HEK293 (cell line): ENCODE data around the gene SLC25A47.
A peak's percentile ranks its signal among the peaks of the same experiment; 100 is the strongest.

Experiments
- CTCF ChIA-PET: fragments of 350-600 bp; formaldehyde crosslinking; extraction: SDS; loops from one replicate; lab custom pipeline; 2021; ENCODE audit warnings: antibody characterized with exemption; lab: Yijun Ruan, JAX
- POLR2A ChIA-PET: fragments of 300-600 bp; formaldehyde crosslinking; extraction: SDS; loops from one replicate; lab custom pipeline; 2020; ENCODE audit warnings: antibody characterized with exemption, inconsistent platforms; lab: Yijun Ruan, JAX
- H3K27ac ChIP-seq: fragments of 200-500 bp; sonication (Bioruptor generic); 2 replicates; pipeline ENCODE4 v1.5.1; 2014; ENCODE audit warnings: low read depth, low read length, control low read depth, inconsistent platforms; ENCODE audit errors: extremely low read depth
- H3K36me3 ChIP-seq, 2 experiments: fragments of 200-500 bp in 1 of 2; sonication (Bioruptor generic) in 1 of 2; 1 replicate in 1 of 2; 2 replicates in 1 of 2; pipeline ENCODE4 v1.5.1; 2014 to 2017; ENCODE audit warnings: inconsistent platforms in 2 of 2, low read length in 2 of 2; ENCODE audit not compliant: control insufficient read depth in 2 of 2, insufficient read depth in 1 of 2
- H3K4me1 ChIP-seq: fragments of 200-500 bp; sonication (Bioruptor generic); 2 replicates; pipeline ENCODE4 v1.5.1; 2014; ENCODE audit warnings: mild to moderate bottlenecking, low read length, inconsistent platforms; ENCODE audit not compliant: control insufficient read depth, insufficient read depth
- H3K4me3 ChIP-seq: 2 replicates; pipeline ENCODE4 v1.5.1; 2011; ENCODE audit warnings: low read depth, mild to moderate bottlenecking, control low read depth, low read length, moderate library complexity
- H3K9me3 ChIP-seq: fragments of 200-500 bp; sonication (Bioruptor generic); 2 replicates; pipeline ENCODE4 v1.5.1; 2014; ENCODE audit warnings: low read depth, low read length, inconsistent platforms; ENCODE audit not compliant: control insufficient read depth, insufficient read depth
- CTCF ChIP-seq: fragments of 450-650 bp; formaldehyde crosslinking; IDR thresholded peaks from 2 replicates; pipeline ENCODE4 v1.5.1; 2016; ENCODE audit warnings: missing biosample characterization, missing genetic modification characterization
- PRDM2 ChIP-seq: fragments of 450-650 bp; formaldehyde crosslinking; IDR thresholded peaks from 2 replicates; pipeline ENCODE4 v1.5.1; 2016; ENCODE audit warnings: missing biosample characterization, missing genetic modification characterization, borderline replicate concordance
- PRDM6 ChIP-seq: fragments of 450-650 bp; formaldehyde crosslinking; IDR thresholded peaks from 2 replicates; pipeline ENCODE4 v1.5.1; 2017; ENCODE audit warnings: missing biosample characterization, missing genetic modification characterization
- TCF7L2 ChIP-seq: IDR thresholded peaks from 2 replicates; pipeline ENCODE4 v1.6.1; 2011; ENCODE audit warnings: low read depth, mild to moderate bottlenecking, inconsistent platforms, low read length, moderate library complexity, borderline replicate concordance
- ZFHX2 ChIP-seq: fragments of 450-650 bp; formaldehyde crosslinking; conservative IDR thresholded peaks from 2 replicates; pipeline ENCODE4 v1.5.1; 2016; ENCODE audit warnings: missing biosample characterization, missing genetic modification characterization
- ZNF175 ChIP-seq: fragments of 450-650 bp; formaldehyde crosslinking; IDR thresholded peaks from 2 replicates; pipeline ENCODE4 v1.5.1; 2016; ENCODE audit warnings: missing biosample characterization, missing genetic modification characterization
- ZNF585B ChIP-seq: fragments of 450-650 bp; formaldehyde crosslinking; IDR thresholded peaks from 2 replicates; pipeline ENCODE4 v1.5.1; 2016; ENCODE audit warnings: missing biosample characterization, missing genetic modification characterization
- ZSCAN30 ChIP-seq: fragments of 450-650 bp; IDR thresholded peaks from 2 replicates; pipeline ENCODE4 v1.5.1; 2018; ENCODE audit warnings: missing biosample characterization, mild to moderate bottlenecking, missing genetic modification characterization, moderate library complexity
- ZSCAN5A ChIP-seq: fragments of 450-650 bp; formaldehyde crosslinking; IDR thresholded peaks from 2 replicates; pipeline ENCODE4 v1.5.1; 2016; ENCODE audit warnings: missing biosample characterization, missing genetic modification characterization

SLC25A47 gene

GRCh38 chr14:100313464-100314230 is 9.5 kb upstream of the SLC25A47 start:
- Histone ChIP-seq H3K36me3 (no peaks in the 10 kb centered on the region), H3K9me3 (no peaks in the 10 kb centered on the region), H3K27ac (no peak overlapping the region), H3K4me3 (no peak overlapping the region), H3K4me1 (no peaks in the 10 kb centered on the region)
- TF ChIP-seq ZFHX2 (tag by site-specific recombination) (0 out of 2 replicates have a peak, but pooled peaks have one; percentile 23), ZNF175 (tag by site-specific recombination) (no peak), CTCF (tag by site-specific recombination) (no peak)
- ChIA-PET POLR2A (no interaction called here), CTCF (no interaction called here)

GRCh38 chr14:100314724-100315123 is 8.4 kb upstream of the SLC25A47 start:
- H3K27ac ChIP-seq: no peak overlapping the region
- POLR2A ChIA-PET: no interaction called here

More at GRCh38 chr14:100314724-100315123, 8.4 kb upstream of the SLC25A47 start:
- Histone ChIP-seq H3K9me3 (no peaks in the 10 kb centered on the region), H3K4me3 (no peak overlapping the region), H3K4me1 (no peaks in the 10 kb centered on the region), H3K36me3 (no peaks in the 10 kb centered on the region)
- CTCF ChIA-PET: no interaction called here
- TF ChIP-seq PRDM2 (tag by site-specific recombination) (no peak), PRDM6 (tag by site-specific recombination) (no peak), TCF7L2 (no peak), ZSCAN5A (tag by site-specific recombination) (no peak), ZSCAN30 (no peak), ZNF585B (tag by site-specific recombination) (no peak)
